Fibroblast of lung (primary cell): ENCODE results near the gene HS6ST2. TPM values are rescaled to one million over a fixed set of nuclear protein-coding genes. Genes with fewer than 3 reads are reported as not detected.

ENCODE experiments used
- DNase-seq, 2 donors: peaks; one replicate each; pipeline versions ENCODE4 v3.0.0 to v3.0.0-alpha.2; 2010; ENCODE audit warnings: low read depth in 2 of 2
- H2AFZ ChIP-seq: 2 replicates; pipeline ENCODE4 v1.5.1; 2012; ENCODE audit warnings: low read length, control low read depth, inconsistent platforms
- H3K27ac ChIP-seq: 2 replicates; pipeline ENCODE4 v1.5.1; 2011; ENCODE audit warnings: low read length, control low read depth; ENCODE audit not compliant: insufficient read depth
- H3K27me3 ChIP-seq: 2 replicates; pipeline ENCODE4 v1.5.1; 2011; ENCODE audit warnings: mild to moderate bottlenecking, low read length; ENCODE audit not compliant: control insufficient read depth, insufficient read depth
- H3K36me3 ChIP-seq: 2 replicates; pipeline ENCODE4 v1.5.1; 2011; ENCODE audit warnings: low read length; ENCODE audit not compliant: control insufficient read depth, insufficient read depth
- H3K4me1 ChIP-seq: 2 replicates; pipeline ENCODE4 v1.5.1; 2011; ENCODE audit warnings: low read length; ENCODE audit not compliant: control insufficient read depth, insufficient read depth; ENCODE audit errors: extremely low read depth
- H3K4me2 ChIP-seq: 2 replicates; pipeline ENCODE4 v1.5.1; 2011; ENCODE audit warnings: low read length, control low read depth; ENCODE audit not compliant: insufficient read depth; ENCODE audit errors: extremely low read depth
- H3K4me3 ChIP-seq, 4 experiments: fragments of 200-600 bp in 1 of 4; sonication (generic) in 1 of 4; replicated peaks in 1 of 4; 2 replicates each; pipeline ENCODE4 v1.5.1; 2011 to 2016; ENCODE audit warnings: low read length in 4 of 4, low read depth in 3 of 4, mild to moderate bottlenecking in 3 of 4, control low read depth in 2 of 4, inconsistent platforms in 1 of 4, mixed read lengths in 1 of 4; ENCODE audit not compliant: insufficient read depth in 1 of 4; ENCODE audit errors: control extremely low read depth in 1 of 4
- H3K79me2 ChIP-seq: 2 replicates; pipeline ENCODE4 v1.5.1; 2012; ENCODE audit warnings: mild to moderate bottlenecking, low read length, inconsistent platforms; ENCODE audit not compliant: control insufficient read depth, insufficient read depth
- H3K9ac ChIP-seq: 2 replicates; pipeline ENCODE4 v1.5.1; 2011; ENCODE audit warnings: mild to moderate bottlenecking, low read length, control low read depth; ENCODE audit not compliant: insufficient read depth
- H3K9me3 ChIP-seq: 2 replicates; pipeline ENCODE4 v1.5.1; 2012; ENCODE audit warnings: low read depth, low read length; ENCODE audit not compliant: control insufficient read depth, insufficient read depth
- H4K20me1 ChIP-seq: 2 replicates; pipeline ENCODE4 v1.5.1; 2011; ENCODE audit warnings: low read length; ENCODE audit not compliant: control insufficient read depth, insufficient read depth; ENCODE audit errors: extremely low read depth
- EZH2 ChIP-seq: IDR thresholded peaks from 2 replicates; pipeline ENCODE4 v1.5.1; 2012; ENCODE audit warnings: low read length, control low read depth, mild to moderate bottlenecking; ENCODE audit errors: missing control alignments
- polyA plus RNA-seq, 2 donors: library from polyadenylated mRNA; depleted of rRNA in 1 of 2; stranded (reverse) in 1 of 2; unstranded in 1 of 2; fragments of >200 nt; gene quantifications; 2 replicates each; pipeline ENCODE4 v1.2.1, GENCODE V29; 2011 to 2012; ENCODE audit warnings: missing spikeins in 1 of 2
- total RNA-seq: library from RNA; depleted of rRNA; stranded (reverse); fragments of >200 nt; gene quantifications from 2 replicates; pipeline ENCODE4 v1.2.1, GENCODE V29; 2014
- TF ChIP-seq, protein P1 (sequence below), 2 donors: IDR thresholded peaks in 1 of 2; conservative IDR thresholded peaks in 1 of 2; 1 replicate in 1 of 2; 2 replicates in 1 of 2; pipeline ENCODE4 v1.5.1; 2011 to 2012; ENCODE audit warnings: low read length in 2 of 2, control low read depth in 1 of 2, inconsistent platforms in 1 of 2, low read depth in 1 of 2, mild to moderate bottlenecking in 1 of 2

The HS6ST2 gene
- total and polyA plus RNA-seq, 2 donors (not counting 1 experiment from before 2014, with no cell fraction given), result 0.01 to 0.17 TPM

- peaks cover 5% of the 10 kb centered on the region for H3K27me3 ChIP-seq
- no peak overlapping the region for H2AFZ ChIP-seq
- no peak overlapping the region for H3K27ac ChIP-seq
- no peaks in the 10 kb centered on the region for H4K20me1 ChIP-seq
- H3K4me3 ChIP-seq, result peak overlapping the region in 1 of 4 experiments; percentile 39
- no peak overlapping the region for H3K9ac ChIP-seq
- H3K79me2 ChIP-seq, result no peaks in the 10 kb centered on the region
- H3K9me3 ChIP-seq, result no peaks in the 10 kb centered on the region
- DNase-seq, result no peak
- no peak overlapping the region for H3K4me2 ChIP-seq
- H3K36me3 ChIP-seq, result no peaks in the 10 kb centered on the region
- TF ChIP-seq EZH2, result no peak
- TF ChIP-seq, protein P1, sequence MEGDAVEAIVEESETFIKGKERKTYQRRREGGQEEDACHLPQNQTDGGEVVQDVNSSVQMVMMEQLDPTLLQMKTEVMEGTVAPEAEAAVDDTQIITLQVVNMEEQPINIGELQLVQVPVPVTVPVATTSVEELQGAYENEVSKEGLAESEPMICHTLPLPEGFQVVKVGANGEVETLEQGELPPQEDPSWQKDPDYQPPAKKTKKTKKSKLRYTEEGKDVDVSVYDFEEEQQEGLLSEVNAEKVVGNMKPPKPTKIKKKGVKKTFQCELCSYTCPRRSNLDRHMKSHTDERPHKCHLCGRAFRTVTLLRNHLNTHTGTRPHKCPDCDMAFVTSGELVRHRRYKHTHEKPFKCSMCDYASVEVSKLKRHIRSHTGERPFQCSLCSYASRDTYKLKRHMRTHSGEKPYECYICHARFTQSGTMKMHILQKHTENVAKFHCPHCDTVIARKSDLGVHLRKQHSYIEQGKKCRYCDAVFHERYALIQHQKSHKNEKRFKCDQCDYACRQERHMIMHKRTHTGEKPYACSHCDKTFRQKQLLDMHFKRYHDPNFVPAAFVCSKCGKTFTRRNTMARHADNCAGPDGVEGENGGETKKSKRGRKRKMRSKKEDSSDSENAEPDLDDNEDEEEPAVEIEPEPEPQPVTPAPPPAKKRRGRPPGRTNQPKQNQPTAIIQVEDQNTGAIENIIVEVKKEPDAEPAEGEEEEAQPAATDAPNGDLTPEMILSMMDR (conservative IDR thresholded peaks at IDR 0.05 in 1 of 2, IDR thresholded peaks at IDR 0.05 in 1 of 2; ENCODE audit: low read depth in 1 of 2, low read length in 2 of 2), result peak in 1 of 2 donors; percentile 8
- no peaks in the 10 kb centered on the region for H3K4me1 ChIP-seq
These were observed 2.7 kb downstream of the HS6ST2 start for GRCh38 chrX:132955690-132956089.

- no peak overlapping the region for H3K4me2 ChIP-seq
- no peak for TF ChIP-seq EZH2
- TF ChIP-seq, protein P1 (conservative IDR thresholded peaks at IDR 0.05 in 1 of 2, IDR thresholded peaks at IDR 0.05 in 1 of 2; ENCODE audit: low read depth in 1 of 2, low read length in 2 of 2), result no peak
- no peak overlapping the region for H2AFZ ChIP-seq
- no peaks in the 10 kb centered on the region for H3K36me3 ChIP-seq
- H3K9me3 ChIP-seq, result no peaks in the 10 kb centered on the region
- H3K27ac ChIP-seq, result no peak overlapping the region
- H3K79me2 ChIP-seq, result no peaks in the 10 kb centered on the region
- H3K9ac ChIP-seq, result no peak overlapping the region
- DNase-seq, result no peak
- H3K4me3 ChIP-seq, result no peak overlapping the region
- H3K27me3 ChIP-seq, result peaks cover 5% of the 10 kb centered on the region
- H3K4me1 ChIP-seq, result no peaks in the 10 kb centered on the region
- no peaks in the 10 kb centered on the region for H4K20me1 ChIP-seq
These were observed 4.1 kb downstream of the HS6ST2 start for GRCh38 chrX:132954323-132954722.

DNA sequence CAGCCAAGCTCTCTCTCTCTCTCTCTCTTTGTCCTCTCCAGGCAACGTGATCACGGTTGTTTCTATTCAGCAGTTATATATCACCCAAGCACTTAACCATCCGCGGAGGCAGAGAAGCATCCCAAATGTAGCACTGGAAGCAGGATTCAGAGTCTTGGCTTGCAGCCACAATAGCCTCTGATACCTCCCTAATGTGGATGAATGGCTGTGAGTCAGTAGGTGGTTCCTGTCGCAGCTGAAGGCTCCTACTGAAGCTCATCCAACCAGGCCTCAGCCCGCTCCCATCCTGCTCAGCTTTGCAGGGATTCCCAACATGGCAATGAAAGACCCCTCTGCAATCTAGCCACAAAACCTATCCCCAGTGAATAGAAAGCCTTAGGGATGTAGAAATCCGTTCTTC lies 5.1 kb downstream of the HS6ST2 start:
- H3K79me2 ChIP-seq, result no peaks in the 10 kb centered on the region
- H3K9me3 ChIP-seq, result no peaks in the 10 kb centered on the region
- no peak overlapping the region for H3K4me2 ChIP-seq
- H3K9ac ChIP-seq, result no peak overlapping the region
- DNase-seq, result peak in 1 of 2 donors; percentile 5
- no peak for TF ChIP-seq EZH2
- TF ChIP-seq, protein P1 (conservative IDR thresholded peaks at IDR 0.05 in 1 of 2, IDR thresholded peaks at IDR 0.05 in 1 of 2; ENCODE audit: low read depth in 1 of 2, low read length in 2 of 2), result no peak
- no peaks in the 10 kb centered on the region for H4K20me1 ChIP-seq
- H2AFZ ChIP-seq, result no peak overlapping the region
- H3K36me3 ChIP-seq, result no peaks in the 10 kb centered on the region
- peaks cover 5% of the 10 kb centered on the region for H3K27me3 ChIP-seq
- H3K27ac ChIP-seq, result no peak overlapping the region
- H3K4me3 ChIP-seq, result no peak overlapping the region
- H3K4me1 ChIP-seq, result no peaks in the 10 kb centered on the region
